HG02588 (cell line): ENCODE measurements around the gene FBXO45.
"Not testable (repeated sequence)": the region's sequence is repeated elsewhere in the genome, so short reads cannot be mapped to it uniquely, and the experiment has no call there.

Source experiments
- ATAC-seq: cut with Tn5 transposase; IDR thresholded peaks from one replicate; pipeline ENCODE4 v1.9.1; 2021; ENCODE audit warnings: mild to moderate bottlenecking, moderate library complexity; ENCODE audit not compliant: unreplicated experiment

The FBXO45 gene

GRCh38 chr3:196611761-196612483 lies 43.5 kb downstream of the FBXO45 start:
- ATAC-seq, result no peak

DNA sequence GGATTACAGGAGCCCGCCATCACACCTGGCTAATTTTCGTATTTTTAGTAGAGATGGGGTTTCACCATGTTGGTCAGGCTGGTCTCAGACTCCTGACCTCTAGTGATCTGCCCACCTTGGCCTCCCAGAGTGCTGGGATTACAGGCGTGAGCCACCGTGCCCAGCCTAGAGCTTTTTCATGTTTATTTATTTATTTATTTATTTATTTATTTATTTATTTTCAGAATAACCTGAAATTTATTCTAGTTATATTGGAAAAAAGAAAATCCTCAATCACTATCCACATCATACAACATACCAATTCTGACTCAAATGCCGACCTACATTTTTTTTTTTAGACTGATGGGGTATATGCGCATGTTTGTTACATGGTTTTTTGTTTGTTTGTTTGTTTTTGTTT lies 46.8 kb downstream of the FBXO45 start:
- not testable (repeated sequence) for ATAC-seq

GRCh38 chr3:196617256-196617655 lies 48.8 kb downstream of the FBXO45 start:
- no peak for ATAC-seq

DNA sequence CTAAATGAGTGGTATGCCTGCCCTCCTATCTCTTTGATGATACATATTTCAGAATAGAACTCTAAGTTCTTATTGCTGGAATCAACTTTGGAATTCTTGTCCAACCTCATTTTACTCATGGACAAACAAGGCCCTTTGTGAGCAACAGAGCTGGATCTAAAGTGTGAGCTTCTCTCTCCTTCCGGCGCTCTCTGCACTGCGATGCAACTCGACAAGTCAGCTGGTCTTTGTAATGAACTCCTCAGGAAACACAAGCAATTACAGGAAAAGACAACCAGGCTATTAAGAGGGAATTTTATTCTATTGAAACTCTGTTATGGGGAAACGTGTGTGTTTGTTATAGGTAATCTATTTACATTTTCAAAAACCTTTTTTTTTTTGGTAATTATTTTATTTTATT lies 50.8 kb downstream of the FBXO45 start:
- no peak for ATAC-seq

DNA sequence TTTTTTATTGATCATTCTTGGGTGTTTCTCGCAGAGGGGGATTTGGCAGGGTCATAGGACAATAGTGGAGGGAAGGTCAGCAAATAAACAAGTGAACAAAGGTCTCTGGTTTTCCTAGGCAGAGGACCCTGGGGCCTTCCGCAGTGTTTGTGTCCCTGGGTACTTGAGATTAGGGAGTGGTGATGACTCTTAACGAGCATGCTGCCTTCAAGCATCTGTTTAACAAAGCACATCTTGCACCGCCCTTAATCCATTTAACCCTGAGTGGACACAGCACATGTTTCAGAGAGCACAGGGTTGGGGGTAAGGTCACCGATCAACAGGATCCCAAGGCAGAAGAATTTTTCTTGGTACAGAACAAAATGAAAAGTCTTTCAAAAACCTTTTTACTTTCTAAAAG lies 51.2 kb downstream of the FBXO45 start:
- ATAC-seq, result not testable (repeated sequence)

DNA sequence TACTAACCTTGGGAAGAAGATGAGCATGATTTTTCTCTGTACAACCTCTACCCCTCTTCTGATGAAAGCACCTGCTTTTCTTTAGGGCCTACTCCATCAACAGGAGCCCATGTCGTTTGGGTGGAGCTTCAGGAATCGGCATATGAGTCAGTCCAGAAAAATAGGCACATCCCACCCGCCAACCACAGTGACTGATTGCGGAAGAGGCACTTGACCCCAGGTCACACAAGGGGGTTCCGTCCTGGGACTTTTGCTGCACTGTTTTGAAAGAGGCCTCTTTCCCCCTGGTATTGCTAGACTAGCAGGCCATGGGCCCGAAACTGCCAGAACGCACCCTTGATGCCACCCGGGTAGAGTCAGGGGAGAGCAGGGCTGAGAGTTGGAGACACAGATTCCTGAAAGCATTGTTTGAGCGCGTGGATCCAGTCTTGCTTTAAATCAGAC lies 51.7 kb downstream of the FBXO45 start:
- no peak for ATAC-seq

DNA sequence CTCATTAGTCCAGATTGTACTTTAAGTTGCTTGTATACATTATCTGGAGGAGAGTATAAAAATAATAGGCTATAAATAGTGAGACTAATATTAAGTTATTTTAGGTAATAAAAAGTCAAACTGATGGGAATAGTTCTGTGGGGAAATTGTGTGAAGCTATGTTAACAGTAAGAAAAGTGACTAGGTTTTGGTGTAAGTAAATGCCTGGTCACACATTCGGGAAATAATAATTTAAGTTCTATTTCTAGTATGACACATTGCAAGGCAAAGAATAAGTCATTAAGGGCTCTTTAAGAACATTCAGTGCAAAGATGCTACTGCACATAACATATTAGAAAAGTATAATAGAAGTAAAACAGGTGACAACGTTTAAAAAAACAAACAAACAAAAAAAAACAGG lies 52.2 kb downstream of the FBXO45 start:
- ATAC-seq, result no peak

- no peak for ATAC-seq
These were observed 53.2 kb downstream of the FBXO45 start for GRCh38 chr3:196621611-196622010.

- no peak for ATAC-seq
These were observed 55.8 kb downstream of the FBXO45 start for GRCh38 chr3:196624067-196624790.

GRCh38 chr3:196624907-196625306 lies 56.4 kb downstream of the FBXO45 start:
- ATAC-seq, result no peak

GRCh38 chr3:196625331-196625730 lies 56.9 kb downstream of the FBXO45 start:
- ATAC-seq, result no peak

DNA sequence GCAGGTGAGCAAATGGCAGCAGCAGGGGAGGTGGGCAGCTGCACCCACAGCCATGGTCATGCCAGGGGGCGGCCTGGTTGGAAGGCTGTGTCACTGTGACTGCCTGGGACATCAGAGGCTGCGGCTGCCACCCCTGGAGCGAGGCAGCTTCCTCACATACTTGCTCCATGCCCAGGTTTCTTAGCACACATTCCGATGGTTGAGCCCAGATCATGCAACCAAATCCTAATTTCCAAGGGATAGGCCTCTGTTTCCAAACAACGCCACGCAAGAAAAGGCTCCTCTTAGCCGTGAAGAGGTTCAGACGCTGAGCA lies 59.4 kb downstream of the FBXO45 start:
- ATAC-seq, result no peak

DNA sequence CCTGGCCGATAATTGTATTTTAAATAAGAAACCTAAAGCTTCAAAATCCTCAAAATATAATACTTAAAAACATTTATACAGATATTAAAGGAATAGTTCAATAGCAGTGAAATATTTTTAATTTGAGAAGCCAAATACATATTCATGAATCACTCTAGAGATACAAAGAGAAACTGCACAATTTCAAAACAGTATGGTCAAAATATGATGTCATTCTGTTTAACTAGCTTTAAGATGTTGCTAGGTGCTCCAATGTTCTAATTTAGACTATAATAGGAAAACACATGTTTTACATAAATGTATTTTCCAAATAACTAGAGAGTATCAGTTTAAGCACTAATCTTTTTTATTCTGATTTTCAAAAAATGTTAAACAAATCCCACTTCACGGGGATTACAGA lies 60.8 kb downstream of the FBXO45 start:
- ATAC-seq, result no peak

DNA sequence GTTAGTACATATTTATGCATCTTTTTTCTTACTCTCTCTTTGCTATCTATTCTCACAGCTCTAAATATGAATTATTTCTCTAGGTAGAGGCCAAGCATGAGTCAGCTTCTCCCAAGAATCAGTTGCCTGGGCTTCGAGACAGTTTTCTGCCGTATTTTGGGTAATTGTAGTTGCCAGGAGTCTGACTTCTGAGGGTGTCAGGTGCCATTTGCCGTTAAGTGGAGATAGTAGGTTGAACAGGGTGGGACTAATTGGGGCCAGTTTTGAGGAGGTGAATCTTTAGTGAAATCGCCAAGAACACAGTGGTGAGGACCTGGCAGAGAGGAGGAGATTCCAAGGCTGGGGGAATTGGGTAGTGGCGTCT lies 63.2 kb downstream of the FBXO45 start:
- no peak for ATAC-seq

DNA sequence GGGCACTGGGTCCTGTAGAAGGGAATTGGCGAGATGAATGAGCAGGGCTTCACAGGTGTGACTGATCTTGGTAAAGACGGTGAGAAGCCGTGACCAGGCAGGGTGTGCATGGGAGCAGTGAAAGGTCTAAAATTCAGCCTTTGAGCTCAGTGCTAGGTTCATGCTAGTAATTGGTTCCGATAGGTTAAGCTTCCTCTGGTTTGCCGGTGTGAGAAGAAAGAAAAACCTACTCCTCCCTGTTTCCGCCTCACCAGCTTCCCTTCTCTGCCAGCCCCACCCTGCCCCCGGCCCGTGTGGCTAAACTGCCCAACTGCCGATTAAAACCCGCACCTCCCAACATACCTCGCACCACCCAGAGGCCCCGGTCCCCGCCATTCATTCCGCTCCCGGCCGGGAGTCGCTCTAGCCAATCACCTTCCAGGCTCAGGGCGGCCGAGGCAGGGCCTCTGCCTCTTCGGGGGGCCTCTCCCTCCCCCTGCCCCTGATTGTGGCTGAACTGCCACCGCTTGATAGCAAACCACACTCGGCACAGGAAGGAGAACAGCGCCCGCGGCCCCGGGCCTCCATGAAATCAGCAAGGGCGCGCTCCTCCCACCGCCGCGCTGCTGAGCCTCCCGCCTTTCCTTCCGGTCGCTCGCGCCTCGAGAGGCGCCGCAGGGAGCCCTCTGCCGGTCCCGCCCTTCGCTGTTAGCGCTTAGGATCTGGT lies 63.7 kb downstream of the FBXO45 start:
- ATAC-seq, result peak; percentile 76

DNA sequence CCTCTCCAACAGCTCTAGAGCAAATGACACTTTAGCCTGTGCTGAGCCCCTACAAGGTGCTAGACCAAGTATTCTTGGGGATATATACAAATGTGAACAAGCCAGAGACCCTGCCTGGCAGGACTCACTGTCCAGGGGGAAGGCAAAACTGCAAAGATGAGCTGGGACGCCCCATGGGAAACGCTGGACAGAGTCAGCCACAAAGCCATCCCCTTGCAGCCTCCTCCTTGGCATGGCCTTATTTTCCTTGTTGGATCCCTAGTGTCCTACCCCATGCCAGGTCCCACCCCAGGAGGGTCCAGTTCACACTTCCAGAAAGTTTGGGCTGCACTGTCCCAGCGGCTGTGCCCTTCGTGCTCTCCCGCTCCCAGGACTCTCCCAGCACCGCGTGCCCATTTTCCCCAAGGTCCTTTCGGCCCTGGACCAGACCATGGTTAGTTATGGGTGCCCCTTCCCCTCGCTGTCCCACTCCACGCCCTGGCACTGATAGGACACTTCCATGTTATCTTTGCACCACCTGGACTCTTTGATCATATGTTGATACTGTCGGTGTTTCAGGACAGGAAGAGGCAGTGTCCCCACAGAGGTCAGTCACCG lies 65.2 kb downstream of the FBXO45 start:
- ATAC-seq, result no peak

- ATAC-seq, result no peak
These were observed 65.8 kb downstream of the FBXO45 start for GRCh38 chr3:196634224-196634623.

- ATAC-seq, result no peak
These were observed 66.4 kb downstream of the FBXO45 start for GRCh38 chr3:196634829-196635228.

- ATAC-seq, result no peak
These were observed 68.2 kb downstream of the FBXO45 start for GRCh38 chr3:196636369-196637349.

- not testable (repeated sequence) for ATAC-seq
These were observed 69.5 kb downstream of the FBXO45 start for GRCh38 chr3:196637941-196638340.
